ENCODE data around the gene DLG5. TPM values are rescaled to one million over a fixed set of nuclear protein-coding genes. Genes with fewer than 3 reads are reported as not detected.

The DLG5 gene
- total and polyA plus RNA-seq, 9 of the 15 experiments (the other 6 are each of a cell fraction or from before 2014, with no cell fraction given), result 1.4 to 26.8 (median 11.2) TPM

DNA sequence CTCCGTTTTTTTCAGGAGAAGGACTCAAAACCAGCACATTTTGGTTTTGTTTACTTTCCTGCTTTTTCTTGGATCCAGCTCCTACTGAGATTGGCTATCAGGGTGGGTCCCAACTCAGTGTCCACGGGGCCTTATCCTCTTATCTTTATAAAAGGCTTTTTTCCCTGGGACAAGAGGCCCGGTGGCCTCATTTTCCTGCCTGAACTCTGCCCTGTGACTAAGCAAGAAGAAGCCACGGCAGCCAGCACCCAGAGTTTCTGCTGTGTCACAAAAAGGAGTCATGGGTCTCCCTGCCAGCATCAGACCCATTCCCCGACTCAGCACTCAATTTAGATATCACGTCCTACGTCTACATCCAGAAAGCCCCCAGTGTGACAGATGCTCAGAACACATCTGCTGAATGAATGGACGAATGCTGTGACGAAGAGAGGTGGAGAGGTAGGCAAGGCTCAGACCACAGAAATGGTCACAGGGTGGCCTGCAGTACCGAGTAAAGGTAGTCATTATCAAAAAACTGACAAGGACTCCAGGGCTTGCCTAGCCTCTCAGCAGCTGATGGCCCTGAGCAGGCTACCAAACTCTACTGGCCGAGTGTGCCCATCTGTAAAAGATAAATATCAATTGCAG, 16.7 kb downstream of the DLG5 start (continued):
- TF ChIP-seq, protein P1, sequence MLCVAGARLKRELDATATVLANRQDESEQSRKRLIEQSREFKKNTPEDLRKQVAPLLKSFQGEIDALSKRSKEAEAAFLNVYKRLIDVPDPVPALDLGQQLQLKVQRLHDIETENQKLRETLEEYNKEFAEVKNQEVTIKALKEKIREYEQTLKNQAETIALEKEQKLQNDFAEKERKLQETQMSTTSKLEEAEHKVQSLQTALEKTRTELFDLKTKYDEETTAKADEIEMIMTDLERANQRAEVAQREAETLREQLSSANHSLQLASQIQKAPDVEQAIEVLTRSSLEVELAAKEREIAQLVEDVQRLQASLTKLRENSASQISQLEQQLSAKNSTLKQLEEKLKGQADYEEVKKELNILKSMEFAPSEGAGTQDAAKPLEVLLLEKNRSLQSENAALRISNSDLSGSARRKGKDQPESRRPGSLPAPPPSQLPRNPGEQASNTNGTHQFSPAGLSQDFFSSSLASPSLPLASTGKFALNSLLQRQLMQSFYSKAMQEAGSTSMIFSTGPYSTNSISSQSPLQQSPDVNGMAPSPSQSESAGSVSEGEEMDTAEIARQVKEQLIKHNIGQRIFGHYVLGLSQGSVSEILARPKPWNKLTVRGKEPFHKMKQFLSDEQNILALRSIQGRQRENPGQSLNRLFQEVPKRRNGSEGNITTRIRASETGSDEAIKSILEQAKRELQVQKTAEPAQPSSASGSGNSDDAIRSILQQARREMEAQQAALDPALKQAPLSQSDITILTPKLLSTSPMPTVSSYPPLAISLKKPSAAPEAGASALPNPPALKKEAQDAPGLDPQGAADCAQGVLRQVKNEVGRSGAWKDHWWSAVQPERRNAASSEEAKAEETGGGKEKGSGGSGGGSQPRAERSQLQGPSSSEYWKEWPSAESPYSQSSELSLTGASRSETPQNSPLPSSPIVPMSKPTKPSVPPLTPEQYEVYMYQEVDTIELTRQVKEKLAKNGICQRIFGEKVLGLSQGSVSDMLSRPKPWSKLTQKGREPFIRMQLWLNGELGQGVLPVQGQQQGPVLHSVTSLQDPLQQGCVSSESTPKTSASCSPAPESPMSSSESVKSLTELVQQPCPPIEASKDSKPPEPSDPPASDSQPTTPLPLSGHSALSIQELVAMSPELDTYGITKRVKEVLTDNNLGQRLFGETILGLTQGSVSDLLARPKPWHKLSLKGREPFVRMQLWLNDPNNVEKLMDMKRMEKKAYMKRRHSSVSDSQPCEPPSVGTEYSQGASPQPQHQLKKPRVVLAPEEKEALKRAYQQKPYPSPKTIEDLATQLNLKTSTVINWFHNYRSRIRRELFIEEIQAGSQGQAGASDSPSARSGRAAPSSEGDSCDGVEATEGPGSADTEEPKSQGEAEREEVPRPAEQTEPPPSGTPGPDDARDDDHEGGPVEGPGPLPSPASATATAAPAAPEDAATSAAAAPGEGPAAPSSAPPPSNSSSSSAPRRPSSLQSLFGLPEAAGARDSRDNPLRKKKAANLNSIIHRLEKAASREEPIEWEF (CRISPR knock-in tag; IDR thresholded peaks at IDR 0.05), result peak; percentile 41; the same call in 1 of the 2 replicates
- TF ChIP-seq PBX2 (CRISPR knock-in tag; IDR thresholded peaks at IDR 0.05; ENCODE audit: low read depth) (no peak), PBX2 (tag; conservative IDR thresholded peaks at IDR 0.05; ENCODE audit: low read depth) (peak; percentile 28; the same call in 1 of the 2 replicates), CBFA2T2 (conservative IDR thresholded peaks at IDR 0.05) (0 out of 2 replicates have a peak, but pooled peaks have one; percentile 20), CBX1 (IDR thresholded peaks at IDR 0.05; ENCODE audit: low read depth) (no peak), ILK (tag; IDR thresholded peaks at IDR 0.05; ENCODE audit: borderline replicate concordance, low read depth) (no peak), CBFA2T3 (IDR thresholded peaks at IDR 0.05) (peak; percentile 73), JUND (IDR thresholded peaks at IDR 0.05; ENCODE audit: borderline replicate concordance, low read depth, low read length) (peak; percentile 84), JUND (tag; IDR thresholded peaks at IDR 0.05; ENCODE audit: borderline replicate concordance, low read depth, low read length) (peak; percentile 85; the same call in 2 of the 3 replicates), MBD1 (CRISPR knock-in tag; IDR thresholded peaks at IDR 0.05) (no peak), ZNF217 (CRISPR knock-in tag; IDR thresholded peaks at IDR 0.05) (no peak), ARNT (IDR thresholded peaks at IDR 0.05) (0 out of 4 replicates have a peak, but pooled peaks of 1 of the 2 experiments have one; percentile 43), BRD9 (IDR thresholded peaks at IDR 0.05; ENCODE audit: low read depth, partially characterized antibody) (no peak), NR4A1 (CRISPR knock-in tag; IDR thresholded peaks at IDR 0.05) (peak; percentile 83), NR4A1 (tag; IDR thresholded peaks at IDR 0.05) (peak; percentile 95), ARID2 (IDR thresholded peaks at IDR 0.05) (no peak), NFIX (CRISPR knock-in tag; IDR thresholded peaks at IDR 0.05; ENCODE audit: low read depth) (no peak)
- TF ChIP-seq, protein P2, sequence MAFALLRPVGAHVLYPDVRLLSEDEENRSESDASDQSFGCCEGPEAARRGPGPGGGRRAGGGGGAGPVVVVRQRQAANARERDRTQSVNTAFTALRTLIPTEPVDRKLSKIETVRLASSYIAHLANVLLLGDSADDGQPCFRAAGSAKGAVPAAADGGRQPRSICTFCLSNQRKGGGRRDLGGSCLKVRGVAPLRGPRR (CRISPR knock-in tag; IDR thresholded peaks at IDR 0.05), result no peak
